ENCODE results near the gene DLGAP3. TPM values are rescaled to one million over a fixed set of nuclear protein-coding genes. Genes with fewer than 3 reads are reported as not detected.

The DLGAP3 gene
- total RNA-seq, 1 experiment from 2014 or later = 7.3 TPM

- Histone ChIP-seq H3T11ph (ENCODE audit: low read length) (no peak overlapping the region), H2BK5ac (ENCODE audit: insufficient read length, low read length) (no peak overlapping the region), H2BK120ac (ENCODE audit: low read depth, low read length, poor library complexity, severe bottlenecking) (no peak overlapping the region), H4K5ac (ENCODE audit: insufficient read length, low read depth, low read length) (no peak overlapping the region), H2AK5ac (ENCODE audit: insufficient read length, low read length) (no peak overlapping the region), H4K91ac (ENCODE audit: insufficient read length, low read depth, low read length) (no peak overlapping the region), H4K8ac (replicated peaks; ENCODE audit: insufficient read length, low read depth, low read length) (no peak overlapping the region), H3K27ac (ENCODE audit: insufficient read length, low read depth, low read length) (no peak overlapping the region), H3K9ac (ENCODE audit: extremely low read depth, insufficient read length, low read length) (no peak overlapping the region), H2BK12ac (ENCODE audit: insufficient read length, low read depth, low read length) (no peak overlapping the region), H3K9me3 (ENCODE audit: control insufficient read depth, low read depth, low read length) (no peaks in the 10 kb centered on the region), H3K27me3 (ENCODE audit: insufficient read depth, low read length) (no peaks in the 10 kb centered on the region), H2AFZ (ENCODE audit: low read length) (no peak overlapping the region), H3K4me2 (ENCODE audit: insufficient read depth, insufficient read length, low read length) (no peak overlapping the region), H3K14ac (ENCODE audit: insufficient read depth, low read length) (no peak overlapping the region; the same call in 1 of the 2 replicates), H3K79me2 (ENCODE audit: insufficient read depth, low read length) (no peaks in the 10 kb centered on the region), H3K23me2 (ENCODE audit: insufficient read length, low read depth, low read length, poor library complexity, severe bottlenecking) (no peaks in the 10 kb centered on the region), H3K56ac (ENCODE audit: insufficient read length, low read depth, low read length) (no peak overlapping the region), H3K79me1 (ENCODE audit: insufficient read depth, low read depth, low read length, poor library complexity, severe bottlenecking) (no peaks in the 10 kb centered on the region), H3K23ac (ENCODE audit: insufficient read length, low read depth, low read length) (no peak overlapping the region), H4K20me1 (ENCODE audit: control insufficient read depth, insufficient read depth, insufficient read length) (no peaks in the 10 kb centered on the region), H3K4me1 (ENCODE audit: insufficient read depth, low read length) (no peaks in the 10 kb centered on the region), H3K18ac (ENCODE audit: insufficient read length, low read depth, low read length) (no peak overlapping the region), H3K4ac (ENCODE audit: low read depth, low read length) (no peak overlapping the region), H2BK15ac (ENCODE audit: low read depth, low read length) (no peak overlapping the region), H2BK20ac (ENCODE audit: low read depth, low read length, poor library complexity, severe bottlenecking) (no peak overlapping the region)
- H3K4me1 Mint-ChIP-seq = no peaks in the 10 kb centered on the region
- H3K4me3 Mint-ChIP-seq = no peak overlapping the region
- DNase-seq = no peak
- no CpG with 5 or more reads among the region's 2 CpGs for WGBS (ENCODE audit: extremely low coverage, insufficient read length, low lambda C conversion rate)
- H3K27me3 Mint-ChIP-seq (ENCODE audit: low read depth) = peaks cover 4% of the 10 kb centered on the region
- no peaks in the 10 kb centered on the region for H3K36me3 Mint-ChIP-seq (ENCODE audit: insufficient read depth in 1 of 3, low read depth in 3 of 3)
- H3K9me3 Mint-ChIP-seq = no peaks in the 10 kb centered on the region
- no peak for TF ChIP-seq CTCF (conservative IDR thresholded peaks at IDR 0.05)
- H3K27ac Mint-ChIP-seq = no peak overlapping the region
Measured at GRCh38 chr1:34828611-34829010, 100.8 kb downstream of the DLGAP3 start.
